ENCODE results near the gene AP5S1. TPM values are rescaled to one million over a fixed set of nuclear protein-coding genes. Genes with fewer than 3 reads are reported as not detected.
"Not testable (repeated sequence)": the region's sequence is repeated elsewhere in the genome, so short reads cannot be mapped to it uniquely, and the experiment has no call there.

The AP5S1 gene
- polyA plus RNA-seq, 1 experiment, result 7.8 TPM

- TF ChIP-seq CTCF (IDR thresholded peaks at IDR 0.05; ENCODE audit: low read depth, low read length), result no peak
- ChIA-PET CTCF (interaction anchor here (1.0 to 6.2 kb wide), 2 partner anchors 31 to 66 kb away, joined by 3 to 87 read pairs; partner anchors contain the start of gene AP5S1), POLR2A (interaction anchor here (0.6 to 2.8 kb wide), 2 partner anchors 24 to 572 kb away, joined by 4 to 12 read pairs; no protein-coding TSS in a partner anchor)
- H3K27me3 ChIP-seq (ENCODE audit: control insufficient read depth, insufficient read depth, low read length), result no peaks in the 10 kb centered on the region
- H3K9me3 ChIP-seq (ENCODE audit: control insufficient read depth, insufficient read depth, low read length), result peaks cover 4% of the 10 kb centered on the region; the same call in 1 of the 2 replicates
- no peak for DNase-seq (ENCODE audit: low read depth, low spot score)
- no peak overlapping the region for H3K4me3 ChIP-seq (ENCODE audit: low read depth, low read length)
- H3K27ac ChIP-seq (ENCODE audit: low read depth, low read length), result no peak overlapping the region
Measured at GRCh38 chr20:3788685-3789155, 31.6 kb upstream of the AP5S1 start.

DNA sequence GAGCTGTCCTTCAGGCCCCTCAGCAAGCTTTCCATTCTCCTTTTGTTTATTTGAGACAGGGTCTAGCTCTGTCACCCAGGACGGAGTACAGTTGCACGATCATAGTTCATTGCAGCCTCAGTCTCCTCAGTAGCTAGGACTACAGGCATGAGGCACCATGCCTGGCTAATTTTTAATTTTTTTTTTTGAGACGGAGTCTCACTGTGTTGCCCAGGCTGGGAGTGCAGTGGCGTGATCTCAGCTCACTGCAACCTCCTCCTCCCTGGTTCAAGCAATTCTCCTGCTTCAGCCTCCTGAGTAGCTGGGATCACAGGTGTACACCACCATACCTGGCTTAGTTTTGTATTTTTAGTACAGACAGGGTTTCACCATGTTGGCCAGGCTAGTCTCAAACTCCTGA, 31.1 kb upstream of the AP5S1 start:
- not testable (repeated sequence) for H3K4me3 ChIP-seq (ENCODE audit: low read depth, low read length); H3K27ac ChIP-seq (ENCODE audit: low read depth, low read length); H3K9me3 ChIP-seq (ENCODE audit: control insufficient read depth, insufficient read depth, low read length); H3K27me3 ChIP-seq (ENCODE audit: control insufficient read depth, insufficient read depth, low read length); DNase-seq (ENCODE audit: low read depth, low spot score)
- ChIA-PET POLR2A (interaction anchor here (0.6 to 2.8 kb wide), 3 partner anchors 24 to 573 kb away, joined by 4 to 12 read pairs (median 11); no protein-coding TSS in a partner anchor), CTCF (interaction anchor here (1.0 to 6.2 kb wide), 2 partner anchors 30 to 66 kb away, joined by 3 to 87 read pairs; partner anchors contain the start of gene AP5S1)

GRCh38 chr20:3794168-3794567, 26.2 kb upstream of the AP5S1 start:
- POLR2A ChIA-PET, result interaction anchor here (0.6 to 1.0 kb wide), 2 partner anchors 11 to 26 kb away, joined by 3 to 5 read pairs; partner anchors contain the start of gene ADISSP
- CTCF ChIA-PET, result interaction anchor here (1.2 to 2.1 kb wide), 2 partner anchors 8 to 25 kb away, joined by 5 to 18 read pairs; partner anchors contain the start of gene CENPB
- DNase-seq (ENCODE audit: low read depth, low spot score), result not testable (repeated sequence)

GRCh38 chr20:3794701-3795420, 25.5 kb upstream of the AP5S1 start:
- Histone ChIP-seq H3K27ac (ENCODE audit: low read depth, low read length) (peak overlapping the region; percentile 97), H3K4me3 (ENCODE audit: low read depth, low read length) (peak overlapping the region; percentile 82), H3K9me3 (ENCODE audit: control insufficient read depth, insufficient read depth, low read length) (no peaks in the 10 kb centered on the region; the same call in 1 of the 2 replicates), H3K27me3 (ENCODE audit: control insufficient read depth, insufficient read depth, low read length) (no peaks in the 10 kb centered on the region)
- no peak for TF ChIP-seq CTCF (IDR thresholded peaks at IDR 0.05; ENCODE audit: low read depth, low read length)
- CTCF ChIA-PET, result interaction anchor here (0.8 to 2.1 kb wide), 4 partner anchors 9 to 60 kb away, joined by 3 to 18 read pairs (median 4); partner anchors contain the start of genes AP5S1 and CENPB
- POLR2A ChIA-PET, result interaction anchor here (0.6 to 1.5 kb wide), 3 partner anchors 10 to 27 kb away, joined by 3 to 20 read pairs (median 5); partner anchors contain the start of gene ADISSP
- no peak for DNase-seq (ENCODE audit: low read depth, low spot score)

More at GRCh38 chr20:3794168-3794567, 26.2 kb upstream of the AP5S1 start:
- H3K4me3 ChIP-seq (ENCODE audit: low read depth, low read length); H3K27me3 ChIP-seq (ENCODE audit: control insufficient read depth, insufficient read depth, low read length); H3K9me3 ChIP-seq (ENCODE audit: control insufficient read depth, insufficient read depth, low read length); H3K27ac ChIP-seq (ENCODE audit: low read depth, low read length): not testable (repeated sequence)

GRCh38 chr20:3795511-3796468, 24.6 kb upstream of the AP5S1 start, which contains the start of gene CDC25B:
Gene CDC25B (plus strand): TSS chr20:3796310. CDS start chr20:3796532, 222 bp downstream.
- no peaks in the 10 kb centered on the region; the same call in 1 of the 2 replicates for H3K9me3 ChIP-seq (ENCODE audit: control insufficient read depth, insufficient read depth, low read length)
- POLR2A ChIA-PET, result interaction anchor here (0.5 to 1.5 kb wide), 9 partner anchors 9 to 109 kb away, joined by 3 to 20 read pairs (median 5); partner anchors contain the start of genes AP5S1 and CENPB
- peak within 1 kb of the TSS; percentile 82 for H3K4me3 ChIP-seq (ENCODE audit: low read depth, low read length)
- H3K27me3 ChIP-seq (ENCODE audit: control insufficient read depth, insufficient read depth, low read length), result no peaks in the 10 kb centered on the region
- H3K27ac ChIP-seq (ENCODE audit: low read depth, low read length), result peak within 1 kb of the TSS; percentile 97
- peak; percentile 52 for TF ChIP-seq CTCF (IDR thresholded peaks at IDR 0.05; ENCODE audit: low read depth, low read length)
- CTCF ChIA-PET, result interaction anchor here (1.0 to 2.1 kb wide), 5 partner anchors 9 to 59 kb away, joined by 3 to 18 read pairs (median 3); partner anchors contain the start of genes AP5S1 and CENPB
- DNase-seq (ENCODE audit: low read depth, low spot score), result peak; percentile 68

Measured in AG04450 (cell line).